ENCODE measurements around the gene ARIH1.
"Not testable (repeated sequence)": the region's sequence is repeated elsewhere in the genome, so short reads cannot be mapped to it uniquely, and the experiment has no call there.

The ARIH1 gene

DNA sequence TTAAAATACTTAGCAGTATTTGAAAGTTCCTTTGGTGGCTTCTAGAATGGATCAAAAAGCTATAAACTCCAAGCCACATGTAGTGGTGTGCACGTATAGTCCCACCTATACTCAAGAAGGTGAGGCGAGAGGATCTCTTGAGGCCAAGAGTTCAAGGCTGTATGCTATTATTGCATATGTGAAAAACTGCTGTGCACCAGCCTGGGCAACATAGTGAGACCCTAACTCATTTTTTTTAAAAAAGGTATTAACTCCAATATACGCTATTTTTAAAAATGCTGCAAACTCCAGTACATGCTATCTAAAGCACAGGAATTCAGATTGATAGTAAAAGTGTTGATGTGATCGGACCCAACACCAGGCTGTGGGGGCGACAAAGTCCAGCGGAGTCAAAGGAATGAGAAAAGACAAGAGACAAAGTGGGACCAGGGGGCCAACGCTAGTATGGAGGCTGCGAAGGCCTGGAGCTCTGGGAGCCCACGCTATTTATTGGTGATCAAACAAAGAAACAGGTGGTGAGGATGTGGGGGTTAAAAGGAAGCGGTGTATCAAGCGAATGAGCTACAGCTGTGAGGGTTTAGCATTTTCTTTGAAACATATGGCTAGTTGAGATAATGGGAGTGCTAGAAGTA is 66.6 kb downstream of the ARIH1 start:
- no peak for DNase-seq

DNA sequence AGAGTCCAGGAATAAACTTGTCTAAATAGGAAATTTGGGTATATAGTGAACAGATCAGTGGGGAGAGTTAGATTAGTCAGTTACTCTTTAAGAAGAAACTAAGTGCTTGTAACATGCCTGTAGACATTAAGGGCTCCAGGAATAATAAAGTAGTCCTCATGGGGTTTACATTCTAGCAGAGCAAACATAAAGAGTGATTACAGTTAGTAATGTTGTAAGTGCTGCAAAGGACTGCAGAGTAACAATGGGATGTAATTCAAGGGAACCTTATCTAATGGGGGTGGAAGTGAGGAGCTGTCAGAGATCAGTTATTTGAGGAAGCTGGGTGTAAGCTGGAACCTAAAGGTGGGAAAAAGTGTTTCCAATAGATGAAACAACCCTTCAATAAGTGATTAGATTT is 67.5 kb downstream of the ARIH1 start:
- no peak for DNase-seq

DNA sequence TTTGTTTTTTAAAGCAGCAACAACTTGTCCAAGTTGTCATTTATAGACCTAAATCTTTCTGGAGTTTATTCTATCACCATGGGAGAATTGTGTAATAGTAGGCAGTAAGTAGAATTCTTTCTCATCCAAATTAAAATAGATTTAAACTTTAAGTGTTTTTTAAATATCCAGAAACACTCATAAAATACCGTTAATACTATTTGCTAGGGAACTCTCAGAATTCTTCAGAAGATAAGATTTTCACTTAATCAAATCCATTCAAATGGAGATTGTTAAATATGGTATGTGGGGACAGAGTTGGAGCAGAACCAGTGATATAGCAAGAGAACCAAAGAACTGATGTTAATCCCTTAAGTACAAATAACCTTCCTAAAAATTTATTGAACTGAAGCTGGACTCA is 71.0 kb downstream of the ARIH1 start:
- DNase-seq, result no peak

DNA sequence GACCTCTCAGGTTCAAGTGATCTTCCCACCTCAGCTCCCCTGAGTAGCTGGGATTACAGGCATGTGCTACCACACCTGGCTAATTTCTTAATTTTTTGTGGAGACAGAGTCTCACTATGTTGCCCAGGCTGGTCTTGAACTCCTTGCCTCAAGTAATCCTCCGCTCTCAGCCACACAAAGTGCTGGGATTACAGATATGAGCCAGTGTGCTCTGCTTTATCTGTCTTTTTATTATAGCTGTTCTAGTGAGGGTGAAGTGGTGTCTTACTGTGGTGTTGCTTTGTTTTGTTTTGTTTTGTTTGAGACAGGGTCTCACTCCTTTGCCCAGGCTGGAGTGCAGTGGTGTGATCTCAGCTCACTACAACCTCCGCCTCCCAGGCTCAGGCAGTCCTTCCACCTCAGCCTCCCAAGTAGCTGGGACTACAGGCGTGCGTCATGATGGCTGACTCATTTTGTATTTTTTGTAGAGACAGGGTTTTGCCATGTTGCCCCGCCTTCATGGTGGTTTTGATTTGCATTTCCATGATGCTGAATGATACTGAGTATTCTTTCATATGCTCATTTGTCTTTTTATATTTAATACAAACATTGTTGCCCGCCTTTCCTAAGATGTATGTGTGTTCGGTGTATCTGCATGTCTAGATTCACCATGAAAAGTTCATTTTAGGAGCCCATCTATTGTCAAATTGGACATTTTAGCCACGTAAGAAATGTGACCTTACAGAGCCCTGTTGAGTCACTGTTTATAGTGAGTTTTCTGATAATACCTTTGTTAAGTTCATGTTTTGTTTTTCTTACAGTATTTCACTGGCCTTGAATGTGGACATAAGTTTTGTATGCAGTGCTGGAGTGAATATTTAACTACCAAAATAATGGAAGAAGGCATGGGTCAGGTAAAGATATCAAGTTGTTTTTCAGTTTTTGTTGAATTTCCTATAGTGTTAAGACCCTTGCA is 80.6 kb downstream of the ARIH1 start:
- DNase-seq, result no peak

DNA sequence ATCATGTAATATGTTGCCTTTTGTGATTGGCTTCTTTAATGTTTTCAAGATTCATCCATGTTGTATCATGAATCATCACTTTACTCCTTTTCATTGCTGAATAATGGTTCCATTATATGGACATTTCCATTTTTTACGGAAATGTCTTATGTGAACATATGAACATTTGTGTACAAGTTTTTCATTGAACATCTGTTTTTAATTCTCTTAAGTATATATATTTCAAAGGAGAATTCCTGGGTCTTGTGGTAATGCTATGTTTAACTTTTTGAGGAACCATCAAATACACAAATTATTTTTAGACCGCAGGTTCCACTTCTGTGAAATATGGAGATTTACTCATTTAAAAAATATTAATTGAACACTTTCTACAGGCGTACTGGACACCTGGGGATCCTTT is 85.7 kb downstream of the ARIH1 start:
- DNase-seq, result no peak

DNA sequence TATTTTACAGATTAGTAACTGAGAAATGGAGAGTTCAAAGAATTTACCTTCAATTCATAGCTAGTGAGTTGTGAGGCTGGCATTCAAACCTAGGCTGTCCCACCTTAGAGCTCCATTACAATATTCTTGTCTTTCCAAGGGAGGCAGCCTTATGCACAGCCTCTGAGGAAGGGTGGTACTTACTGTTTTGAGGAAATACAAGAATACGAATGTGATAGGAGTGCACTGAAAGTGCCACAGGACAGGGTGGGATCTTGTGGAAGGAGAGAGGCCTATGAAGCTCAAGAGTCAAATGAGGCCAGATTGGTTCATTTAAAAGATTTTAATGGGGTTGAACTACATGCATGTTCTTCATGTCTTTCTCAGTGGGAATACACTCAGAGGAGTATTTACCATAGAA is 86.3 kb downstream of the ARIH1 start:
- DNase-seq, result no peak

DNA sequence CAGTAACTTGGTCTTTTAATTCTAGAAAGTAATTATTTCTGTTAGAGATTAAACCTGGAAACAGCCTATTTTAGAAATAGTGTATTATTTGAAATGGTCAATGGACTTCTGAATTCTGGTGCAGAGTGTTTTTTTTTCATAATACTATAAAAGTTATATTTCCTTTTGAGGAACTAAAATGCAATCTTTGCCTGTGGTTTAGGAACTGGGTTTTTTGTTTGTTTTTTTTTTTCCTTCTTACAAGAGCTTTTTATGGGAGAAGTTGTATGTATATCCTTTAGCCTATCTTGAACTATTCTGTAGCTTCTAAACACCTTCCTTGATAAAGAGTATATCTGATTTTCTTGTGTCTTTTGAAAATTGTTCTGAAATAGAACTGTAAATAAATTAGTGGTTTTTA is 88.3 kb downstream of the ARIH1 start:
- DNase-seq, result no peak

DNA sequence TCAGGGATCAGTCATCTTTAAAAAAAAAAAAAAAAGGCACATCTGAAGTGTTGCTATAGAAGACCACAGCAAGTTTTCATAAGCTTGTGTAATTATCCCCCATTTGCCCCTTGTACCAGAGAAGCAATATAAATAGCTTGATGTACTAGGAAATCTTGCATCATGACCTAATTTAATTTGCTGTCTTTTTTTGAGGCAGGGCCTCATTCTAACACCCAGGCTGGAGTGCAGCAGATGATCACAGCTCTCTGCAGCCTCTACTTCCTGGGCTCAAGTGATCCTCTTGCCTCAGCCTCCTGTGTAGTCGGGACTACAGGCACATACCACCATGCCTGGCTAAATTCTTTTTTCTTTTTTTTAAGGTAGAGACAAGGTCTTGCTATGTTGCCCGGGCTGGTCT is 88.7 kb downstream of the ARIH1 start:
- DNase-seq, result no peak

DNA sequence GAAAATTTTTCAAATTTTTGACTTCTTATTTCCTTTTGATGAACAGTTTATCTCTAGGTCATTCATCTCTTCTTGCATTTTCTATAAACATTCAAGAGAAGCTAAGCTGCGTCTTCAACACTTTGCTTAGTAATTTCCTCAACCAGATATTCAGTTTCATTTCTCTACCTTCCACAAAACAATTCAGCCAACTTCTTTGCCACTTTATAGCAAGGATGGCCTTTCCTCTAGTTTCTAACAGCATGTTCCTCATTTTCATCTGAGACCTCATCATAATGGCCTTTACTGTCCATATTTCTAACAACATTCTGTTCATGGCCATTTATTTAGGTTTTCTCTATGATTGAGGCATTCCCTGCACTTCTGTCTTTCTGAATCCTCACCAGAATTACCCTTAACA is 90.0 kb downstream of the ARIH1 start:
- DNase-seq, result no peak

DNA sequence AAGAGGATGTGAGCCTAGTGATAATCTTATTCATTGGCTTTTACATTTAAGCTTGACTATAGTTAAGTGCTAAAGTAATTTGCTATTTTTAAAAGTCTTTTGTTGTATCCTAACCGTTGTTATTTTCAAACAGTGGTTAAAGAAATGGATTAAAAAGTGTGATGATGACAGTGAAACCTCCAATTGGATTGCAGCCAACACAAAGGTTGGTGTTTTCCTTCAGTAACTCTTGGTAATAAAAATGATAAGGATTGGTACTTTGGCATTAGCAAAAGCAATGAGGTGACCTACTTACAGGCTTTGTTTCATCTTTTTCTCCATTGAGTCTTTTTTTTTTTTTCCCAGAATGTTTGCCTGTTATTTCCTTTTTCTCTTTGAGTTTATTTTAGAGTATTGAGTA is 92.8 kb downstream of the ARIH1 start:
- DNase-seq, result no peak

DNA sequence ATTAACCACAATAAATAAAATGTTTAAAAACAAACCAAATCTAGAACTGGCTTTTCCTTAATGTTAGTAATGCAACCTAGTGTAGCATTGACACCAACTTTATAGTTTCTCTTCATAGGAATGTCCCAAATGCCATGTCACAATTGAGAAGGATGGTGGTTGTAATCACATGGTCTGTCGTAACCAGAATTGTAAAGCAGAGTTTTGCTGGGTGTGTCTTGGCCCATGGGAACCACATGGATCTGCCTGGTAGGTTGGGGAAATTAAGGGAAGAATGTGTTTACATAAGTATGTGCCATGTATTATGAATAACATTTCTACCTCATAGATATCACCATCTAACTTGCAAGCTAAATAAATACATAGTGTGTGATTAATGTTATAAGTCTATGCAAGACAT is 95.9 kb downstream of the ARIH1 start:
- no peak for DNase-seq

DNA sequence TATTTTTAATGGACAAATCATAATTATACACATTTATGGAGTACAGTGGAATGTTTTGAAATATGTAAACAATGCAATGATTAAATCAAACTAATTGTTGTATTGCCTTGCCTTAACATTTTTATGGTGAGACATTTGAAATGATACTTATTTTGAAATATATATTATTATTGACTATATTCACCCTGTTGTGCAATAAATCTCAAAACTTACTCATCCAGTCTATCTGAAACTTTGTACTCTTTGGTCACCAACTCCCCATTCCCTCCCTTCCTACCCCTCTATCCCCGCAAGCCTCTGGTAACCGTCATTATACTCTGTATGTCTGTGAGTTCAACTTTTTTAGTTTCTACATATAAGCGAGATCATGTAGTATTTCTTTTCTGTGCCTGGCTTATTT is 105.7 kb downstream of the ARIH1 start:
- DNase-seq, result no peak

DNA sequence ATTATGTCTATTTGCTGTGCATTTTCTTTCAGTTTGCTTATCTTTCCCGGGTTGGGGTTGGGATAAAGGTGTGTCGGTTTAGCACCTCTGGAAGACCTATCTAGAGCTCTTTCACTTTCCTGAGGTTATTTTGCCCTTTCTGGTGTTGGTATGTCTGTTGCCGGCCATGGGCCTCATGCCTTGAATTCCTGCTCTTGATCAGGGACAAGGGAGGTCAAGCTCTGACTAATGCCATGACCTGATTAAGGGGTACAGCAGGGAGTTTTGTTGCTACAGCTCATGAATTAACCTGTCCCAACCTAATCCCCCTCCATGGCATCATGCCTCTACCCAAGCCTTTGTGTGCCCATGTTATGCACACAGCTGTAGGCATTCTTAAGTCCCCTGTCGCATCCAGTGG is 109.9 kb downstream of the ARIH1 start:
- DNase-seq, result no peak

DNA sequence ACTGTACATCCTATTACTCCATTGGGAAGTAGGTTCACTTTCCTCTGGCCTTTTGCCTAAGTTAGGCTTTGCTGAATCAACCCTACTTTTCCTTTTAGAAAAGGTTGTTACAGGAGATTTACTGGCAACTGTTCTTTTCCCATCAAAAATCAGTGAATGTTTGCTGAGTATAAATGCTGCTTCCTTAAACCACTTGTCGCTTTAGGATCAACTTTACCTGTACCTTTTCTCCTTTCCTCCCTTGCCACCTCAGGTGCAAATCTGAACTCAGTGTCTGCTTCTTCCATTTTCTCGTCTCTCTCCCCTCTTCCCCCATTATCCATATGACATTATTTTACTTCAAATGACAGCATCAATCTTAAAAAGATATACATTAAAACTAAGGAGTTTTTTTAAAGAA is 110.9 kb downstream of the ARIH1 start:
- no peak for DNase-seq

DNA sequence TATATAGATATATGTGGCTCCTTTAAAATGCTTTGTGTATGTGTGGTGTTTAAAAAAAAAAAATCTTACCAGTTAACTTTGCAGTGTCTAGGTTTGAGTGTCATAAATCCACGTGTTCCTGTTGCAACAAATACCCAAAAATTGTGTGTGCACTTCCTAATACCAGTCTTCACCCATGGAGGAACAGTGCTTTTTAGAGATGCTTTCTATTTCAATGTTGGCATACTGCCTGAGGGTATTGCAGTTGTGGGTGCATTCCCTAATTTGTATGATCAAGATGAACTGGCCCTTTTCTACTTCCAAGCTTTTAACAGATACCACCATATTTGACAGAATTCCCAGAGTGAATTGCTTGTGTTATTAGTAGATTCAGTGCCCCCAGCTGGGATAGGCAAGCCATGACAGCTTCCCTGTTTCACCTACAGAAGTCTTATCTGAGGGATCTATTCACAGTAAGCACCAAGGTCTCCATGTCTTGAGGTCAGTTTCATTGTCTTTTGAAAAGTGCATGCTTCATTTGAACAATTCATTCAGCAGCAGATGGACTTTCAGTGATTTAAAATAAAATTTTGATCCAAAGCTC is 111.4 kb downstream of the ARIH1 start:
- no peak for DNase-seq

DNA sequence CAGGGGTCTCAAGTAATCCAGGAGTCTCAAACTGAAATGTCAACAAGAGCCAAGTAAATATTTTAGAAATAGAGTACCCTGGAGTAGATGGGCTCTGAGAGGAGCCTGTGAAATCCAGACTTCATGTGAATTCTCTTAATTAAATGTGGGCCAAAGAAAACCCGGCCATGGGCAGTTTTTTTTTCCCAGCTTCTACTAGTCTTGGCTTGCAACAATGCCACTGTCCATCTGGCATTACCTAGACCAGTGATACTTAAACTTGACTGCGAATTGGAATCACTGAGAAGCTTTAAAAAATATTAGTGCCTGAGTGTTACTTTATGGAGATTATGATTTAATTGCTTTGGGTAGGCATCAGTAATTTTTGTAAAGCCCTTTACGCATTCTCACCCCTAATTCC is 114.0 kb downstream of the ARIH1 start:
- DNase-seq, result no peak

DNA sequence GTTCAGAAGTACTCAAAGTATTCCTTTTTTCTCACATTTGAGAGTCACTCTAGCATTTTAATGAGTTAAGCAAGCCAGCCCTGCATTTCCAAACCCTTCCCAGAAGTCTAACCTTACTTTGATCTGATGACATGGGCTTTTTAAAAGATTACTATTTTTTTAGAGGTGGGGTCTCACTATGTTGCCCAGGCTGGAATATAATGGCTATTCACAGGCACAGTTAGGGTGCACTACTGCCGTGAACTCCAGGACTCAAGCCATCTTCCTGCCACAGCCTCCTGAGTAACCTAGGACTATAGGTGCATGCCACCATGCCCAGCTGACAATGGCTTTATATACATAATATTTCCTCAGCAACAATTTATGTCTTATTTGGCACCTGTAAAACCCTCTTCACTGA is 116.3 kb downstream of the ARIH1 start:
- no peak for DNase-seq

DNA sequence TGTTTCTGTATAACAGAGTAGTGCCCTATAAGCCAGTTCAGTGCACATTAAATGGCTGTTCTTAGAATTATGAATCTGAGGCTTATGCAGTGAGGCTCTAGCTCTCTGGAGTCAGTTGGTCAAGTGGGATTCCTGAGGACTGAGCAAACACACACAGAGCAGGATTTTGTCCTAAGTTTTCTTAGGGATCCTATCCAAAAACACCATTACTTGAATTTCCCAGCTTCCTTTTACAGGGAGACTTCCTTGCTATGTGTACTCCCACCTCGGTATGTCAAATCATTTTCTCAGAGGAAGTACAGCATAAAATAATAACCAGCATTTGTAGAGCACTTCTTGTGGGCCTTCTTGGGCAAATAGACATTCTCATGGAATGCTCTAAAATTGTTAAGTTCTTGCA is 117.2 kb downstream of the ARIH1 start:
- no peak for DNase-seq

DNA sequence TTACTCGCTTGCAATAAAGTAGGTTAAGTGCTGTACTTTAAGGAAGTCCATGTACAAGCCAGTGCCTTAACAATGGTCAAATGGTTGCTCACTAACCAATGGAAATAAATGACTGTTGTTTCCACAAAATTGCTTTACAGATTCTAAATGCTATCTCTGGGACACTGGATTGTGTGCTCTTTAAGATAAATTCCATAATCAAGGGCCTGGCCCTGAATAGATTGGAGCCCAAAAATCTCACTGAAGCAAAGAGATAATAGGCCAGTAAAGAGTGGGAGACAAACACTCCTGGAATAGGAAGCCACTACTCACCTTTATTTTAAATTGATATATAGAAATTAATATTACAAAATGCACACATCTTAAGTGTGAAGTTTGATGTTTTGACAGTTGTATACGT is 118.0 kb downstream of the ARIH1 start:
- DNase-seq, result no peak

DNA sequence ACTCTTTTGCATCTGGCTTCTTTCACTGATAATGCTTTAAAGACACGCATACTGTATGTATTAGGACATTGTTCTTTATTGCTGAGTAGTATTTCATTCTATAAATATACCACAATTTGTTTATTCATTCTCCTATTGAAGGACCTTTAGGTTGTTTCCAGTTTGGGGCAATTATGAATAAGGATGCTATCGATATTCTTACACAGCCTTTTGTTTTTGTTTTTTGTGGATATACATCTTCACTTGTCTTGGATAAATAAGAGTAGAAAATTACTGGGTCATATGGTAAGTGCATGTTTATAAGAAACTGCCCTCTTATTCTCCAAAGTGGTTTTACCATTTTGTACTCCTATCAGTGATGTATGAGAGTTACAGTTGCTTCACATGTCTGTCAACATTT is 118.5 kb downstream of the ARIH1 start:
- no peak for DNase-seq

DNA sequence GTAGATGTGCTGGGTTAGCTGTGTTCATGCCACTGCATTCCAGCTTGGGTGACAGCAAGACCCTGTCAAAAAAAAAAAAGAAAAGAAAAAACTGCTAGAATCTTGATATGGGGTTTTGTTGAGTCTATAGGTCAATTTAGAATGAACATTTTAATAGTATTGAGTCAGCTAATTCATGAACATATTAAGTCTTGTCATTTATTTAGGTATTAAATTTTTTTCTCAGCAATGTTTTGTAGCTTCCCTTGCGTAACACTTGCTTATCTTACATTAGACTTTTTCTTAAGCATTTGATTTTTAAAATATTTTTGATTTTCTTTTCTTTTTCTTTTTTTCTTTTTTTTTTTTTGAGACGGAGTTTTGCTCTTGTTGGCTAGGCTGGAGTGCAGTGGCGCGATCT is 119.7 kb downstream of the ARIH1 start:
- DNase-seq, result no peak

DNA sequence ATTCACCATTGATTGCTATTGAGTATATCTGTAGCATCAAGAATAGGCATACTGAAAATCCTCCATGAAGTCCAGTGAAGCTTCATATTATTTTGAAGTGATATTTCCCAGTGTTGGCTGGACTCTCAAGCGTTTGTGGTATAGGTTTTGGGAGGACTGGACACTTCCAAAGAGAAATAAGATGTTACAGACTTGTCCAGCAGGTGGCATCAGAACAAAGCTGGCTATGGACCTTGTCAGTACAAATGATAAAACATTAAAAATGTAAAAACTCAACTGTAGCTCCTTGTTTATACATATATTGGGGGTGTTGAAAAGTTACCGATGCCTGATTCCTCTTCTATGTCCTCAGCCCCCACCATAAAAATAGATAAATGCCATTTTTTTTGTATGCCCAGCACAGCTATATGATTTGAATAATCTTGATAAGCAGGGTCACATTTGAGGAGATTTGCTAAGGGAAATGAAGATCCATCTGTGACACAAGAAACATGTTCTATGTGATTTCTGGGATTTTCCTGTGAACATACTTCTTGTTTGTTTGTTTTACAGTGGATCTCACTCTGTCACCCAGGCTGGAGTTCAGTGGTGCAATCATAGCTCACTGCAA is 125.8 kb downstream of the ARIH1 start:
- DNase-seq, result peak in 1 of 2 experiments; percentile 28

DNA sequence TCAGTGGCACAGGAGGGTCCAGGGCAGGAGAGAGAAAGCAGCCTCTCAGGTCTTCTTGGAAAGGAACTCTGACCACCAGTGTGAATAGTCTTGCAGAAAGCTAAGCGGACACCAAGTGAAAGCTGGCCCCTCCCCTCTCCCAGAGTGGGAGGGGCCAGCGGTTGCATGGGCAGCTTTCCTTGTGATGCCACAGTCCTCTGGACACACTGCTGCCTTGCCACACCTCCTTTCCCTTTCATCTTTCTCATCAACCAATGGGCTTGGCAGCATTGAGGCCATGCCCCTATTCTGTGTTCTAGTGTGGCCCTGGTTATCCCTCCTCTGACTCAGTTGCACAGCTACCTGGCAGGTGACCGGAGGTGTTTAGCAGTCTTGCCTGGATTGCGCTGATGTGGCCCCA is 130.7 kb downstream of the ARIH1 start:
- DNase-seq, result no peak

DNA sequence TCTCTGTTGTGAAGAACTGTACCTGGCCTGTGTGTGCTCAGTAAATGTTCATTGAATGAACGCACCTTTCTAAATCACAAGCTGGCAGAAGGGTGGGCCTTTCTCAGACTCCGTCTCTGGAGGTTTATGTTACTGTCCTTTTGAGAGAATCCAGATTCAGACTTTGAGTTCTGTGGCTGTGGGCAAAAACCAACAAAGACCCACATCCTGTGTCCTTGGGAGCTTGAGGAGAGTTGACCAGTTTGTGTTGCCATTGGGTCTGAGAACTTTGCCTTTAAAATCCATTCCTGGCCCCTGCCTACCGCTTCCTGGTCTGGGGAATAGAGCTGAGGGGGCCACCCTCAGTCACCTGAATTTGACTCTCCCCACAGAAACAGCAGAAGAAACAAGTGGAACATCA is 134.0 kb downstream of the ARIH1 start:
- DNase-seq, result not testable (repeated sequence)
